DND-41 (cell line): ENCODE results near the gene TMEM119.
A peak's percentile ranks its signal among the peaks of the same experiment; 100 is the strongest.

Source experiments
- ATAC-seq: fragments of 200-7000 bp; cut with Tn5 transposase; 3 replicates; pipeline ENCODE4 v1.9.1; 2021; ENCODE audit warnings: low read depth; ENCODE audit not compliant: insufficient read depth
- DNase-seq: peaks from one replicate; pipeline ENCODE4 v3.0.0-alpha.2; 2020
- H2AFZ ChIP-seq: 2 replicates; pipeline ENCODE4 v1.6.0; 2012; ENCODE audit warnings: low read depth, low read length
- H3K27ac ChIP-seq: 2 replicates; pipeline ENCODE4 v1.5.1; 2012; ENCODE audit warnings: low read length, inconsistent platforms
- H3K27me3 ChIP-seq: fragments of 200-600 bp; sonication (generic); 2 replicates; pipeline ENCODE4 v1.6.0; 2012; ENCODE audit warnings: low read length, mild to moderate bottlenecking, inconsistent platforms; ENCODE audit not compliant: insufficient read depth, poor library complexity
- H3K36me3 ChIP-seq: 2 replicates; pipeline ENCODE4 v1.5.1; 2012; ENCODE audit warnings: low read length, inconsistent platforms; ENCODE audit not compliant: insufficient read depth
- H3K4me1 ChIP-seq: 2 replicates; pipeline ENCODE4 v1.5.1; 2012; ENCODE audit warnings: mild to moderate bottlenecking, low read length; ENCODE audit not compliant: insufficient read depth
- H3K4me2 ChIP-seq: 2 replicates; pipeline ENCODE4 v1.6.0; 2012; ENCODE audit warnings: mild to moderate bottlenecking, moderate library complexity, low read length, inconsistent platforms; ENCODE audit not compliant: insufficient read depth
- H3K4me3 ChIP-seq, 2 experiments: fragments of 200-600 bp in 1 of 2; shearing (Covaris generic) in 1 of 2; 2 replicates each; pipeline ENCODE4 v1.5.1; 2012 to 2016; ENCODE audit warnings: inconsistent platforms in 2 of 2, low read length in 2 of 2, mild to moderate bottlenecking in 2 of 2, low read depth in 1 of 2, moderate library complexity in 1 of 2
- H3K79me2 ChIP-seq: 2 replicates; pipeline ENCODE4 v1.6.0; 2012; ENCODE audit warnings: low read length, inconsistent platforms; ENCODE audit not compliant: insufficient read depth
- H3K9ac ChIP-seq: 2 replicates; pipeline ENCODE4 v1.6.0; 2012; ENCODE audit warnings: low read depth, mild to moderate bottlenecking, inconsistent platforms, low read length, moderate library complexity
- H3K9me3 ChIP-seq: 2 replicates; pipeline ENCODE4 v1.5.1; 2012; ENCODE audit warnings: low read length, moderate library complexity, mild to moderate bottlenecking, inconsistent platforms; ENCODE audit not compliant: insufficient read depth, severe bottlenecking
- H4K20me1 ChIP-seq: 2 replicates; pipeline ENCODE4 v1.6.0; 2012; ENCODE audit warnings: low read length; ENCODE audit not compliant: insufficient read depth
- CTCF ChIP-seq: IDR thresholded peaks from 2 replicates; pipeline ENCODE4 v1.5.1; 2012; ENCODE audit warnings: borderline replicate concordance, low read length, moderate library complexity, mild to moderate bottlenecking; ENCODE audit not compliant: poor library complexity, severe bottlenecking; ENCODE audit errors: extremely low read depth
- EZH2 ChIP-seq: IDR thresholded peaks from 3 replicates; pipeline ENCODE4 v1.6.1; 2012; ENCODE audit warnings: borderline replicate concordance, low read depth, mild to moderate bottlenecking, moderate library complexity, low read length, inconsistent platforms; ENCODE audit not compliant: severe bottlenecking

TMEM119 gene

GRCh38 chr12:108563136-108563803, 34.6 kb downstream of the TMEM119 start:
- peak overlapping the region; percentile 81 to 88; a peak in 3 of 4 replicates for H3K4me3 ChIP-seq

GRCh38 chr12:108562348-108563135, 35.3 kb downstream of the TMEM119 start, which contains the start of gene ISCU:
TSS of gene ISCU (plus strand) at chr12:108562596. CDS start at chr12:108562623, 27 bp downstream.
- Histone ChIP-seq H3K36me3 (peaks cover 58% of the 10 kb centered on the region), H4K20me1 (peaks cover 30% of the 10 kb centered on the region), H3K79me2 (peaks cover 58% of the 10 kb centered on the region), H3K4me1 (peaks cover 66% of the 10 kb centered on the region), H3K4me2 (peak within 1 kb of the TSS; percentile 98), H3K4me3 (peak within 1 kb of the TSS; percentile 81 to 88; a peak in 3 of 4 replicates), H3K9me3 (no peaks in the 10 kb centered on the region), H3K9ac (peak within 1 kb of the TSS; percentile 75), H3K27ac (peak within 1 kb of the TSS; percentile 87), H3K27me3 (no peaks in the 10 kb centered on the region), H2AFZ (peak within 1 kb of the TSS; percentile 94)
- ATAC-seq (peak; percentile 75), DNase-seq (peak; percentile 98)
- TF ChIP-seq CTCF, result peak; percentile 1
- TF ChIP-seq EZH2, result no peak

More at GRCh38 chr12:108563136-108563803, 34.6 kb downstream of the TMEM119 start:
- TF ChIP-seq EZH2 (no peak), CTCF (peak; percentile 100)
- peak overlapping the region; percentile 98 for H3K4me2 ChIP-seq
- ATAC-seq (peak; percentile 71), DNase-seq (peak; percentile 92)
- H3K9me3 ChIP-seq, result no peaks in the 10 kb centered on the region
- peaks cover 59% of the 10 kb centered on the region for H3K36me3 ChIP-seq
- no peaks in the 10 kb centered on the region for H3K27me3 ChIP-seq
- H3K79me2 ChIP-seq, result peaks cover 51% of the 10 kb centered on the region
- peaks cover 23% of the 10 kb centered on the region for H4K20me1 ChIP-seq
- H3K9ac ChIP-seq, result peak overlapping the region; percentile 75
- H2AFZ ChIP-seq, result peak overlapping the region; percentile 93
- H3K4me1 ChIP-seq, result peaks cover 59% of the 10 kb centered on the region
- H3K27ac ChIP-seq, result peak overlapping the region; percentile 78

GRCh38 chr12:108561852-108562347, 36.0 kb downstream of the TMEM119 start:
- H3K27me3 ChIP-seq, result no peaks in the 10 kb centered on the region
- H3K9ac ChIP-seq, result peak overlapping the region; percentile 75
- ATAC-seq, result peak; percentile 1; the same call in 1 of the 3 replicates
- no peak for DNase-seq
- peak overlapping the region; percentile 87 for H3K27ac ChIP-seq
- H3K4me1 ChIP-seq, result peaks cover 72% of the 10 kb centered on the region
- H3K79me2 ChIP-seq, result peaks cover 65% of the 10 kb centered on the region
- H3K9me3 ChIP-seq, result no peaks in the 10 kb centered on the region
- TF ChIP-seq EZH2, result no peak
- no peak for TF ChIP-seq CTCF
- peak overlapping the region; percentile 94 for H2AFZ ChIP-seq
- peak overlapping the region; percentile 81 to 88; a peak in 3 of 4 replicates for H3K4me3 ChIP-seq
- peaks cover 35% of the 10 kb centered on the region for H4K20me1 ChIP-seq
- H3K36me3 ChIP-seq, result peaks cover 56% of the 10 kb centered on the region
- peak overlapping the region; percentile 92 for H3K4me2 ChIP-seq
